IMR-90 (cell line): ENCODE data around the gene KIF21A. TPM values are rescaled to one million over a fixed set of nuclear protein-coding genes. Genes with fewer than 3 reads are reported as not detected.

ENCODE experiments used
- ATAC-seq: fragments of 200-7000 bp; cut with Tn5 transposase; 2 replicates; pipeline ENCODE4 v1.9.1; 2020; ENCODE audit warnings: low read depth, mild to moderate bottlenecking, moderate library complexity
- BruUV-seq: library from RNA; stranded (reverse); fragments of 400-500 nt; replicated peaks from 2 replicates; lab custom pipeline; 2021; lab: Mats Ljungman, UMichigan
- CTCF ChIA-PET: fragments of 300-600 bp; formaldehyde crosslinking; extraction: SDS; loops from one replicate; lab custom pipeline; 2021; ENCODE audit warnings: antibody characterized with exemption; lab: Yijun Ruan, JAX
- POLR2A ChIA-PET: fragments of 300-600 bp; sonication (Branson Sonifier 250); formaldehyde crosslinking; loops from one replicate; lab custom pipeline; 2022; ENCODE audit warnings: antibody characterized with exemption; ENCODE audit not compliant: unreplicated experiment; lab: Charles Lee
- DNase-seq: peaks from one replicate; pipeline ENCODE4 v3.0.0; 2013
- H2AFZ ChIP-seq: replicated peaks from 2 replicates; pipeline ENCODE3; 2013; ENCODE audit warnings: low read length, mild to moderate bottlenecking; ENCODE audit not compliant: poor library complexity
- H2AK5ac ChIP-seq: 2 replicates; pipeline ENCODE4 v1.6.1; 2013; ENCODE audit warnings: low read depth, low read length, inconsistent platforms
- H2AK9ac ChIP-seq: replicated peaks from 2 replicates; pipeline ENCODE3; 2013; ENCODE audit warnings: mild to moderate bottlenecking, low read depth, low read length, moderate library complexity; ENCODE audit not compliant: poor library complexity
- H2BK120ac ChIP-seq: 2 replicates; pipeline ENCODE4 v1.6.1; 2013; ENCODE audit warnings: low read depth, low read length, inconsistent platforms
- H2BK15ac ChIP-seq: 3 replicates; pipeline ENCODE4 v1.6.1; 2013; ENCODE audit warnings: low read depth, low read length, inconsistent platforms
- H2BK20ac ChIP-seq: 2 replicates; pipeline ENCODE4 v1.6.1; 2013; ENCODE audit warnings: low read depth, mild to moderate bottlenecking, inconsistent platforms, low read length, moderate library complexity
- H2BK5ac ChIP-seq: 2 replicates; pipeline ENCODE4 v1.6.1; 2013; ENCODE audit warnings: mild to moderate bottlenecking, low read depth, low read length, inconsistent platforms; ENCODE audit not compliant: poor library complexity, severe bottlenecking
- H3K14ac ChIP-seq: replicated peaks from 2 replicates; pipeline ENCODE4 v1.6.1; 2013; ENCODE audit warnings: low read depth, low read length, inconsistent platforms
- H3K18ac ChIP-seq: 2 replicates; pipeline ENCODE4 v1.6.1; 2013; ENCODE audit warnings: low read depth, low read length, control low read depth
- H3K23ac ChIP-seq: 2 replicates; pipeline ENCODE4 v1.6.1; 2013; ENCODE audit warnings: low read depth, low read length, inconsistent platforms
- H3K27ac ChIP-seq: 2 replicates; pipeline ENCODE4 v1.5.1; 2013; ENCODE audit warnings: mild to moderate bottlenecking, control low read depth, low read length; ENCODE audit not compliant: insufficient read depth
- H3K27me3 ChIP-seq: 2 replicates; pipeline ENCODE4 v1.6.1; 2013; ENCODE audit warnings: low read length; ENCODE audit not compliant: control insufficient read depth, insufficient read depth
- H3K36me3 ChIP-seq: 2 replicates; pipeline ENCODE4 v1.6.1; 2013; ENCODE audit warnings: low read length, mixed read lengths; ENCODE audit not compliant: control insufficient read depth, insufficient read depth
- H3K4ac ChIP-seq: 2 replicates; pipeline ENCODE4 v1.6.1; 2013; ENCODE audit warnings: low read depth, low read length, inconsistent platforms
- H3K4me1 ChIP-seq: 2 replicates; pipeline ENCODE4 v1.6.1; 2013; ENCODE audit warnings: low read length, mixed read lengths; ENCODE audit not compliant: control insufficient read depth, insufficient read depth
- H3K4me2 ChIP-seq: 2 replicates; pipeline ENCODE4 v1.6.1; 2013; ENCODE audit warnings: low read depth, mild to moderate bottlenecking, control low read depth, low read length, moderate library complexity
- H3K4me3 ChIP-seq: 2 replicates; pipeline ENCODE4 v1.5.1; 2013; ENCODE audit warnings: low read depth, mild to moderate bottlenecking, control low read depth, low read length, moderate library complexity; ENCODE audit not compliant: insufficient read depth
- H3K56ac ChIP-seq: 2 replicates; pipeline ENCODE4 v1.6.1; 2013; ENCODE audit warnings: low read length, inconsistent platforms; ENCODE audit not compliant: insufficient read depth; ENCODE audit errors: extremely low read depth
- H3K79me1 ChIP-seq, 2 experiments: 2 replicates each; pipeline ENCODE4 v1.6.1; 2013; ENCODE audit warnings: low read length in 2 of 2, inconsistent platforms in 1 of 2, low read depth in 1 of 2
- H3K9ac ChIP-seq: 2 replicates; pipeline ENCODE4 v1.6.1; 2013; ENCODE audit warnings: low read depth, low read length, control low read depth
- H3K9me1 ChIP-seq: 2 replicates; pipeline ENCODE4 v1.6.1; 2013; ENCODE audit warnings: low read length, inconsistent platforms; ENCODE audit not compliant: insufficient read depth
- H3K9me3 ChIP-seq: 2 replicates; pipeline ENCODE4 v1.6.1; 2013; ENCODE audit warnings: low read length; ENCODE audit not compliant: control insufficient read depth, insufficient read depth
- H4K20me1 ChIP-seq: 2 replicates; pipeline ENCODE4 v1.6.1; 2013; ENCODE audit warnings: low read length, inconsistent platforms; ENCODE audit not compliant: insufficient read depth
- H4K5ac ChIP-seq: 2 replicates; pipeline ENCODE4 v1.6.1; 2013; ENCODE audit warnings: mild to moderate bottlenecking, low read depth, low read length, control low read depth
- H4K8ac ChIP-seq, 2 experiments: 2 replicates each; pipeline ENCODE4 v1.6.1; 2013; ENCODE audit warnings: low read depth in 2 of 2, low read length in 2 of 2, control low read depth in 1 of 2, inconsistent platforms in 1 of 2
- H4K91ac ChIP-seq: 2 replicates; pipeline ENCODE4 v1.6.1; 2013; ENCODE audit warnings: low read depth, low read length, inconsistent platforms; ENCODE audit not compliant: insufficient read depth
- BHLHE40 ChIP-seq: fragments of 150-350 bp; IDR thresholded peaks from 2 replicates; pipeline ENCODE4 v1.6.1; 2016; ENCODE audit warnings: mild to moderate bottlenecking, low read depth, low read length
- ELK1 ChIP-seq: fragments of 150-350 bp; IDR thresholded peaks from 2 replicates; pipeline ENCODE4 v1.6.1; 2016; ENCODE audit warnings: low read depth, mild to moderate bottlenecking, low read length, moderate library complexity, borderline replicate concordance
- RAD21 ChIP-seq: IDR thresholded peaks from 2 replicates; pipeline ENCODE4 v1.6.1; 2012; ENCODE audit warnings: low read length, improper control_type of control experiment
- SMC3 ChIP-seq: fragments of 150-350 bp; IDR thresholded peaks from 2 replicates; pipeline ENCODE4 v1.6.1; 2016; ENCODE audit warnings: low read depth, mild to moderate bottlenecking, antibody characterized with exemption, low read length, moderate library complexity
- WGBS, 2 experiments: methylation state at CpG; one replicate each; pipeline versions ENCODE4 v1.1.5 to v1.1.7; 2013; ENCODE audit warnings: missing lambda C conversion rate in 2 of 2; ENCODE audit not compliant: insufficient read length in 1 of 2; ENCODE audit errors: extremely low coverage in 2 of 2; 5-methylcytosine and 5-hydroxymethylcytosine counted together
- dilution Hi-C: fragments of 300-500 bp; cut with HindIII; formaldehyde crosslinking; loops from one replicate; pipeline ENCODE4 v1.14.3; 2018; ENCODE audit warnings: low sequenced_read_pairs; ENCODE audit not compliant: unreplicated experiment
- in situ Hi-C: fragments of 300-500 bp; cut with MboI; formaldehyde crosslinking; loops from 3 replicates; pipeline ENCODE4 v1.14.3; 2019; ENCODE audit warnings: low sequenced_read_pairs, inconsistent platforms, mixed read lengths
- intact Hi-C: fragments of 100-400 bp; cut with micrococcal nuclease; formaldehyde crosslinking; loops from 2 replicates; pipeline ENCODE4 v1.10.0; 2022
- polyA plus RNA-seq, 3 experiments: library from polyadenylated mRNA; depleted of rRNA; stranded (reverse); fragments of >200 nt; gene quantifications; 2 replicates each; pipeline ENCODE4 v1.2.3, GENCODE V29; 2012; ENCODE audit warnings: low replicate concordance in 1 of 3
- total RNA-seq: library from RNA; depleted of rRNA; stranded (reverse); fragments of >200 nt; gene quantifications from 2 replicates; pipeline ENCODE4 v1.2.3, GENCODE V29; 2012

KIF21A gene
- total and polyA plus RNA-seq, 2 of the 4 experiments (the other 2 are of a cell fraction): 0.38 to 1.1 TPM

- Histone ChIP-seq H3K4me3 (no peak overlapping the region), H3K79me1 (no peaks in the 10 kb centered on the region), H2AK9ac (no peak overlapping the region), H3K23ac (no peak overlapping the region), H3K9me3 (no peaks in the 10 kb centered on the region), H3K4me2 (no peak overlapping the region), H3K4me1 (no peaks in the 10 kb centered on the region), H4K91ac (no peak overlapping the region), H3K36me3 (no peaks in the 10 kb centered on the region), H4K5ac (no peak overlapping the region), H3K14ac (no peak overlapping the region), H3K27me3 (peaks cover 5% of the 10 kb centered on the region), H2BK20ac (no peak overlapping the region), H4K20me1 (no peaks in the 10 kb centered on the region), H3K9me1 (no peaks in the 10 kb centered on the region), H2BK120ac (no peak overlapping the region), H3K4ac (no peak overlapping the region), H4K8ac (no peak overlapping the region), H2BK5ac (no peak overlapping the region), H3K18ac (no peak overlapping the region), H2BK15ac (no peak overlapping the region), H3K56ac (no peak overlapping the region), H3K27ac (no peak overlapping the region), H2AFZ (no peak overlapping the region), H2AK5ac (no peak overlapping the region), H3K9ac (no peak overlapping the region)
- no TSS peak for BruUV-seq
- TF ChIP-seq BHLHE40: no peak
- TF ChIP-seq ELK1: no peak
- TF ChIP-seq RAD21: no peak
- no peak for TF ChIP-seq SMC3
- ChIA-PET CTCF (interaction anchor here (0.6 kb wide), 1 partner anchor 1875 kb away, joined by 3 read pairs; no protein-coding TSS in a partner anchor), POLR2A (no interaction called here)
- ATAC-seq: no peak
- intact Hi-C loops (loop anchor here (10.0 kb wide), 1 partner anchor 125 kb away; no protein-coding TSS in a partner anchor), in situ Hi-C loops (no loop called here), dilution Hi-C loops (no loop called here)
- no CpG with 5 or more reads among the region's 1 CpG for WGBS, 2 experiments
- no peak for DNase-seq
These were observed 2.8 kb downstream of the KIF21A start for GRCh38 chr12:39440101-39440500.
